NCI-H2107 treated with DMSO at 0.1 percent for 48 hours (cell line): ENCODE data around the gene PATJ.
"Not testable (repeated sequence)": the region's sequence is repeated elsewhere in the genome, so short reads cannot be mapped to it uniquely, and the experiment has no call there.

Source experiments
- DNase-seq: peaks from one replicate; lab custom pipeline; 2025; ENCODE audit not compliant: unreplicated experiment; lab: John Stamatoyannopoulos, UW

PATJ gene

DNA sequence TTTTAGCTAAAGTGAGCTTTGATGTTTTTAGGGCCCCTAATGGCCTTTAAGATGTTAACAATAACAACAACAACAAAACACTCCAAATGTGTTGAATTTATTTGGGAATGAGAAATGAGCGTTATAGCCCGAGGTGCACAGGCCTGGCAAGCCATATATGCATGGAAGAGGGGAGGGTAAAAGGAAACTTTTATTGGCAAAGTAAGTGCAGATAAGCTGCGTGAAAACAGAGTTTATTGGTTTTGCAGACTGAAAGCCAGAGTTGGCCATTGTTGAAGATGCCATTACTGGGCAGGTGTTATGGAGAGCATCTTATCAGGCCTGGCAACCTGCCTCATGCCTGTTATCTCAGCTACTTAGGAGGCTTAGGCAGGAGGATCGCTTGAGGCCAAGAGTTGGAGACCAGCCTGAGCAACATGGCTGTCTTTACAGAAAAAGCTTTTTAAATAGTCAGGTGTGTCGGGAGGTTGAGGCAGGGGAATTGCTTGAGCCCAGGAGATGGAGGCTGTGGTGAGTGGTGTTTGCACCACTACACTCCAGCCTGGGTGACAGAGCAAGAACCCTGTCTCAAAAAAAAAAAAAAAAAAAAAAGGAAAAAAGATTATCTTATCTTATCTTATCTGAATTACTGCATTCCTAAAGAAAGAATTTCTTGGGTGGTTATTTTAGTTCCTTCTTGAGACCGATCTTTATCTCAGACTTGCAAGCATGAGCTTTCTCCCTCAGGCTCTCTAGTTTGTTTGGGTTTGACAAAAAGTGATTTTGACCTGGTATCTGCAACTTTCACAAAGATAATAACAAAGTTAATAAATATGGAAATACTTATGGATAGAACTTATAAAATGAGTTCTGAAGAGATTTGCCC, 1.7 kb downstream of the PATJ start:
- DNase-seq, result no peak

- no peak for DNase-seq
These were observed 4.5 kb downstream of the PATJ start for GRCh38 chr1:61746813-61747212.

DNA sequence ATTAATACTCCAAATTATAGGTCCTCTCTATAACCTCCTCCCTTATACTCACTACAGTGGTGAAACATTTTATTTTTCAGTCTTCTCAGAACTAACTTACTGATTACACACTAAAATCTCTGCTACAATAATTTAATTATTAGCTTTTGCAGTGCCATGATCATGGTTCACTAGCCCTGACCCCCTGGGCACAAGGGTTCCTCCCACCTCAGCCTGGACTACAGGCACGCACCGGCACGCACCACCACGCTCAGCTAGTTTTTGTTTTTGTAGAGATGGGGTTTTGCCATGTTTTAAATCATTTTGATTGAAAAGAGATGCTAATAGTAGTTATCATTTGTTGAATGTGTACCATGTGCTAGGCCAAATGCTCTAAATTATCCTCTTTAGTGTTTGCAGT, 6.3 kb downstream of the PATJ start:
- DNase-seq, result no peak

DNA sequence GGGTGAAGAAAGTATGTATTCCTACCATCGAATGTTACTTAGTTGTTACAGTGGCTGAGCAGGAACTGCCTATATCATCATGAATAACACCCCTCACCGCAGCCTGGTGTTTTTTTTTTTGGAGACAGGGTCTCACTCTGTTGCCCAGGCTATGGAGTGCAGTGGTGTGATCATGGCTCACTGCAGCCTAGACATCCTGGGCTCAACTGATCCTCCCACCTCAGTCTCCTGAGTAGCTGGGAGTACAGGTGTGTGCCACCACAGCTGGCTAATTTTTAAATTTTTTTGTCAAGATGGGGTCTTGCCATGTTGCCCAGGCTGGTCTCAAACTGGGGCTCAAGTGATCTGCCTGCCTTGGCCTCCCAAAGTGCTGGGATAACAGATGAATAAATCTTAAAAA, 7.3 kb downstream of the PATJ start:
- DNase-seq, result no peak

GRCh38 chr1:61752921-61753389, 10.7 kb downstream of the PATJ start:
- DNase-seq, result no peak

DNA sequence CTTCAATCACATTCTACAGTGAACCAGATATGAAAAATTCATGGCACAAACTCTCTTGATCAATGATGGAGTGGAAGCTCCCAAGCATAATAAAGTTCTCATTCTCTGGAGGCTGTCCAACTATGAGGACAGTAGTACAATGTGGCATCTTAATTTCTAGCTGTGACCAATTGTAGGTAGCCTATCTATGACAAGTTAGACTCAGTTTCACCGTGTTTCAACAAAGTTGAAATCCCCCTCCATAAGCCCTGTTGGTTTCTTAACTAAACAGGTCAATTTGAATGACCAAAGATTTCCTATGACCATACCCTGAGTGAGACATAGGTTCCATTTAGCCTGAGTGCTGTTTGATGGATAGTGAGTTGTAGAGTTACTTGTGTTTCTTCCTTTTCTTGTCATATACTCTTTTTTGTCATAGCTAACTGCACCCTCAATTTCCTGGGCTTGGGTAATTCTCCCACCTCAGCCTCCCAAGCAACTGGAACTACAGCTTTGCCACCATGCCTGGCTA, 11.8 kb downstream of the PATJ start:
- DNase-seq, result no peak

GRCh38 chr1:61754545-61754944, 12.3 kb downstream of the PATJ start:
- no peak for DNase-seq

- no peak for DNase-seq
These were observed 14.5 kb downstream of the PATJ start for GRCh38 chr1:61756773-61757172.

DNA sequence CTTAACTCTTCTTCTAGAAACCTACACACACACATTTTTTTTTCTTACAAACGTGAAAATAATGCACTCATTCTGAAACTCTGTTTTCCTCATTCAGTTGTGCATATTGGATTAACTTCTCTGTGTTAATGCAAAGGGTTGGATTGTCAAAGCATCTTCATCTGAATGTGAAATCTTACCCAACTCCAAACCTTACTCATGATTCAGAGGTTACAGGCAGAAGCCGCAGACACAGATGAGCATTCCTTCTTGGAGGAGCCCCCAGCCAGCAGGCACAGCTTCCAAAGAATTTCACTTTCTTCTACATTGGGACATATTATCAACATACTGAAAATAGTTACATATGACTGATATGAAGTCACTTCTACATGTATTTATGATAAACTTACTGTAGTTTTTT, 15.7 kb downstream of the PATJ start:
- DNase-seq, result no peak

- no peak for DNase-seq
These were observed 27.9 kb downstream of the PATJ start for GRCh38 chr1:61770131-61770530.

- DNase-seq, result peak; percentile 62
These were observed 33.8 kb downstream of the PATJ start for GRCh38 chr1:61776091-61776490.

DNA sequence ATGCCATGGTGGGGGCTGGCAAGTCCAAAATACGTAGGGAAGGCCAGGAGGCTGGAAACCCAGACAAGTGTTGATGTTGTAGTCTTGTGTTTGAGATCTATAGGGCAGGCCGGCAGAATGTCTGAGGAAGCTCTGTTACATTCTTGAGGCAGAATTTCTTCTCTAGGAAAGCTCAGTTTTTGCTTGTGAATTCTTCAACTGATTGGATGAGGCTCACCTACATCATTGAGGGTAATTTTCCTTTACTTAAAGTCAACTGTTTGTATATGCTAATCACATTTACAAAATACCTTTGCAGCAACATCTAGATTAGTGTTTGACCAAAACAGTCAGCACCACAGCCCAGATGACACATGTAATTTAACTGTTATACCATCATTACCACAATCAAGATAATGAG, 37.0 kb downstream of the PATJ start:
- no peak for DNase-seq

DNA sequence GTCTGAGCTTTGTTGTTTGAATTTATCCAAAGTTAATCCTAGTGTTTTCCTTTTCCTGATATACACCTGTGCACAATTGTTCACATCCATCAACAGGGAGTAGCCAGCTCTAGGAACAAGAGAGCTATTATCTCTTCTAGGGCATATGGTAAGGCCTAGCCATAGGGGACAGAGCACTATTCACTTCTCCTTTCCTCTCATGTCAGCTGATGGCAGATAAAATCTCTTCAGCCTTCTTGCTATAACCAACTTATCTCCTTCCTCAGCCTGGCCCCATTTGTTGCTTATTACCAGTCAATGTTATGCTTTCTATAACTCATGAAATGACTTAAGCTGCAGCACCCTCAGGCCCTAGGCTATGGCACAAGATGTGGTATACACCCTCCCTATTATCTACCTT, 38.9 kb downstream of the PATJ start:
- DNase-seq, result no peak

DNA sequence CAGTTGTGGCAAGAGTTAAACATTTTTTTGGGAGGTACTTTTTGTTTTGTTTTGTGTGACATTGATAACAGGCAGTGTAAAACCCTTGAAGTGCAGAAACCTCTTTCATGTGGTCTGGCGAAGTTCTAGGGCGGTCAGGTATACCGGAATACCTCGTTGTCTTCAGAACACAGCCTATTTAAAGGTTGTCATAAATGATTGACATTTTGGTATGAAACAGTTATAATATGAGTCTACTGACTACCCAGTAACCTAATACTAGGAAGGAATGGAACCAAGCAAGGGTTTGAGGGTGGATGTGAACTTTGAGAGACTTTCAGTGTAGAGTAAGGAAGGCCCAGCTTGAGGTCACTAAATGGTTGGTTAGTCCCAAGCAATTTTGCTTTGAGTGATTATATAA, 40.5 kb downstream of the PATJ start:
- no peak for DNase-seq

- DNase-seq, result no peak
These were observed 42.4 kb downstream of the PATJ start for GRCh38 chr1:61784726-61785125.

DNA sequence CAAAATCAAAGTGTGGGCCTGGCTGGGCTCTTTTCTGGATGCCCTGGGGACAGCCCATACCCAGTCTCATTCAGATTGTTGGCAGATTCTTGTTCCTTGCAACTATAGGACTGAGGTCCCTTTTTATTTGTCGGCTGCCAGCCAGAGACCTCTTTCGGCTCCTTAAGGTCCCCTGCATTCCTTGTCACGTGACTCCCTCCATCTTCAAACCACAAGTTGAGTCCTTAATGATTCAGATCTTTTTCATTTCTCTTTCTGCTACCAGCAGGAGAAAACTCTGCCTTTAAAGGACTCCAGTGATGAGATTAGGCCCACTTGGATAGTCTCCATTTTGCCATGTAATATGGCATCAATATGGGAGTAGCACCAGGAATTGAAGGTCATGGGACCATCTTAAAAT, 48.6 kb downstream of the PATJ start:
- DNase-seq, result no peak

GRCh38 chr1:61797045-61797755, 54.9 kb downstream of the PATJ start:
- no peak for DNase-seq

- not testable (repeated sequence) for DNase-seq
These were observed 58.8 kb downstream of the PATJ start for GRCh38 chr1:61801047-61801446.

DNA sequence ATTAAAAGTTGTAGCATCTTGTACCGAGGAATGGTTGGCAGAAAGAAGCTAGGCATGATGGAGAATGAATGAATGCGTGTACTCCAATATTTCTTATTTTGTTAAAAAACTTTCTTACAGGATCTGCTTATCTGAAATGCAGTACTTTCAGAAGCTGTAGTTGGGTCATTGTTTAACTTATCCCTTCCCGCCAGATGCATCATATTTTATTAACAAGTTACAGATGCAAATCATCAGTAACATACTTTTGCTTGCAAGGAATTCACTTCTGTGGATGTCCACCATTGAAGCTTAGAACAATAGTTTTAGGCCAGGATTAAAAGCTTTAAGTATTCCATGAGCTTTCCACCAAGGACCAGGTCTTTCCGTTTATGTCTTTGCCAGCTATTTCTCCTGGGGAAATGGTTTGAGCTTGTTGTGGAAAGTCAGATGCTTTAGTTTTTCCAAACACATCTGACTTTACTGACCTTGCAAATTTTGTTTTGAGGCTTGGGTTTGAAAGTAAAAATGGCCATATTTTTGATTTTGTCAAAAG, 65.4 kb downstream of the PATJ start:
- no peak for DNase-seq

DNA sequence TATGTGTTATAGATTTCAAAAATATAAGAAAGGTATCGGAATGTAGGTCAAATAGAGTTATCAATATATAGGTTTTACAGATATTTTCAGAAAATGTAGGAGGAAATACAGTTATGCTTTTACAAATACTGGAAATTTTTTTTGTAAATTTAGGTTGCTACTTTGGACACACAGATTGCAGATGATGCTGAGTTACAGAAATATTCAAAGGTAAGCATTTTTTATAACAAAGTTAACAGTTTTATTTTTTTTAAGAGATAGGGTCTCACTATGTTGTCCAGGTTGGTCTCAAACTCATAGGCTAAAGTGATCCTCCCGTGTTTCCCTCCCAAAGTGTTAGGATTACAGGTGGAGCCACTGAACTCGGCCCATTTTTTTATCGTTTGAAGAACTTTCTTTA, 66.0 kb downstream of the PATJ start:
- DNase-seq, result no peak

GRCh38 chr1:61808968-61809367, 66.7 kb downstream of the PATJ start:
- DNase-seq, result no peak

GRCh38 chr1:61812916-61813315, 70.6 kb downstream of the PATJ start:
- DNase-seq, result no peak
